AG09309 (cell line): ENCODE data around the gene ARHGAP22.

ENCODE experiments used
- DNase-seq: peaks from one replicate; pipeline ENCODE4 v3.0.0-alpha.2; 2010; ENCODE audit warnings: low read depth
- H3K4me3 ChIP-seq: 2 replicates; pipeline ENCODE4 v1.5.1; 2011; ENCODE audit warnings: mild to moderate bottlenecking, low read depth, low read length, moderate library complexity; ENCODE audit not compliant: control insufficient read depth
- TF ChIP-seq, protein P1 (sequence below): IDR thresholded peaks from 2 replicates; pipeline ENCODE4 v1.5.1; 2011; ENCODE audit warnings: mild to moderate bottlenecking, low read depth, low read length, inconsistent platforms; ENCODE audit not compliant: insufficient read depth, control insufficient read depth; ENCODE audit errors: missing control alignments

ARHGAP22 gene

GRCh38 chr10:48496831-48497779, 107.8 kb downstream of the ARHGAP22 start:
- TF ChIP-seq, protein P1, sequence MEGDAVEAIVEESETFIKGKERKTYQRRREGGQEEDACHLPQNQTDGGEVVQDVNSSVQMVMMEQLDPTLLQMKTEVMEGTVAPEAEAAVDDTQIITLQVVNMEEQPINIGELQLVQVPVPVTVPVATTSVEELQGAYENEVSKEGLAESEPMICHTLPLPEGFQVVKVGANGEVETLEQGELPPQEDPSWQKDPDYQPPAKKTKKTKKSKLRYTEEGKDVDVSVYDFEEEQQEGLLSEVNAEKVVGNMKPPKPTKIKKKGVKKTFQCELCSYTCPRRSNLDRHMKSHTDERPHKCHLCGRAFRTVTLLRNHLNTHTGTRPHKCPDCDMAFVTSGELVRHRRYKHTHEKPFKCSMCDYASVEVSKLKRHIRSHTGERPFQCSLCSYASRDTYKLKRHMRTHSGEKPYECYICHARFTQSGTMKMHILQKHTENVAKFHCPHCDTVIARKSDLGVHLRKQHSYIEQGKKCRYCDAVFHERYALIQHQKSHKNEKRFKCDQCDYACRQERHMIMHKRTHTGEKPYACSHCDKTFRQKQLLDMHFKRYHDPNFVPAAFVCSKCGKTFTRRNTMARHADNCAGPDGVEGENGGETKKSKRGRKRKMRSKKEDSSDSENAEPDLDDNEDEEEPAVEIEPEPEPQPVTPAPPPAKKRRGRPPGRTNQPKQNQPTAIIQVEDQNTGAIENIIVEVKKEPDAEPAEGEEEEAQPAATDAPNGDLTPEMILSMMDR: no peak
- H3K4me3 ChIP-seq: no peak overlapping the region
- DNase-seq: peak; percentile 33

GRCh38 chr10:48496105-48496830, 108.6 kb downstream of the ARHGAP22 start:
- TF ChIP-seq, protein P1: no peak
- no peak for DNase-seq
- H3K4me3 ChIP-seq: no peak overlapping the region

DNA sequence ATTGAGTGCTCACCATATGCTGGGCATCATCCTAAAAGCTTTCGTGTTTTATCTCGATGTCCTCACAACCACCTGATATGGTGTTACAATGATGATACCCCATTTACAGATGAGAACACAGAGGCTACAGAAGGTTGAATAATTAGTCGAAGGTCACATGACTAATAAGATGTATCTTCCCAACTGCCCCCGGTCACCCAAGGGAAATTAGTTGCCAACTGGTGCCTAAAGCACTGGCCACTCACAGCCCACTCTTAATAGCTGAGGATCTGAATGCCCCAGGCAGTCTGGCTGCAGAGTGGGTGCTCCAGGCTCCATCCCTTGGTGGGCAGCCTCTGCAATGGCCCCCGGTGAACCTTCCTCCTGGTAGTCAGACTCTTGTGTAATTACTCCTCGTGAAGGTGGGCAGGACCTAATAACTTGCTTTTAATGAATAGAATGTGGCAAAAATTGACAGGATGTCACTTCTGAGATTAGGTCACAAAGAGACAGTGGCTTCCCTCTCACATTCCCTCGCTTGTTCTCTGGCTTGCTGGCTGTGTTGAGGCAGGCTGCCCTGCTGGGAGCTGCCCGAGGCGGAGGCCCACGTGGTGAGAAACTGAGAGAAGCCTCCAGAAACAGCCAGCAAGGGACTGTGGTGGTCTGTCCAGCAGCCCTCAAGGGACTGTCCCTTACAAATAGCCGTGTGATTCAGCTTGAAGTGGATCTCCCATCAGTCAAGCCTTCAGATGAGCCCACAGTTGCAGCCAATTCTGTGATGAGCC, 109.4 kb downstream of the ARHGAP22 start:
- DNase-seq: no peak
- H3K4me3 ChIP-seq: no peak overlapping the region
- TF ChIP-seq, protein P1: no peak

DNA sequence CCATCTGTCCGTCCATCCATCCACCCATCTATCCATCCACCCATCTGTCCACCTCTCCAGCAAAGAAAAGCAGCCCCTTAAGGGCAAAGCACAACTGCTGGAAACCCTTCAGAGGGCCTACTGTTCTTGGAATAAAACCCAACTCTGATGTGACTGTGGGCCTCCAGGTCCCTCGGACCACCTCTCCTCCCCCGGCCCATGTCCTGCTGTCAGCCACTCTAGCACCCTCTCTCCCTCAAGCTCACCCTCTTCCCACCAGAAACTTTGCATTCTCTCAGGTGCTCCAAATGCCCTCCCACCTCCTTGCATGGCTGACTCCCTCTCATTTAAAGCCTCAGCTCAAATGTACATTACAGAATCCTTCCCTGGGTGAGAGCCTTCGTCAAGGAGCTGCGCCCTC, 110.3 kb downstream of the ARHGAP22 start:
- no peak overlapping the region for H3K4me3 ChIP-seq
- TF ChIP-seq, protein P1: no peak
- no peak for DNase-seq

GRCh38 chr10:48494073-48494472, 110.8 kb downstream of the ARHGAP22 start:
- no peak for DNase-seq
- no peak overlapping the region for H3K4me3 ChIP-seq
- TF ChIP-seq, protein P1: no peak
